ENCODE results near the gene SYT7.

The SYT7 gene

GRCh38 chr11:61581030-61581928, at the start of gene SYT7:
Gene SYT7 (minus strand): TSS chr11:61581076. CDS start chr11:61580820, 256 bp downstream.
- peak within 1 kb of the TSS; percentile 67 for H3K4me3 ChIP-seq (ENCODE audit: insufficient read length, low read depth)
- no peaks in the 10 kb centered on the region for H3K36me3 ChIP-seq (ENCODE audit: insufficient read depth, insufficient read length, low read length)
- no peaks in the 10 kb centered on the region for H3K9me3 ChIP-seq (ENCODE audit: insufficient read depth, low read length)
- peaks cover 53% of the 10 kb centered on the region for H3K27me3 ChIP-seq (ENCODE audit: insufficient read depth, insufficient read length)
- peak within 1 kb of the TSS; percentile 89 for H3K9ac ChIP-seq (ENCODE audit: insufficient read length, low read depth)
- TF ChIP-seq ZNF274 (IDR thresholded peaks at IDR 0.05; ENCODE audit: low read depth, low read length), result no peak
- TF ChIP-seq YY1 (IDR thresholded peaks at IDR 0.05; ENCODE audit: insufficient read depth, insufficient read length), result no peak
- no peak for TF ChIP-seq SUZ12 (IDR thresholded peaks at IDR 0.05; ENCODE audit: extremely low read depth, insufficient read depth, insufficient read length)
- H3K4me1 ChIP-seq (ENCODE audit: insufficient read depth, insufficient read length), result peaks cover 41% of the 10 kb centered on the region
- peak; percentile 98 for DNase-seq (ENCODE audit: low read depth, low spot score)

- H3K36me3 ChIP-seq (ENCODE audit: insufficient read depth, insufficient read length, low read length), result no peaks in the 10 kb centered on the region
- no peaks in the 10 kb centered on the region for H3K27me3 ChIP-seq (ENCODE audit: insufficient read depth, insufficient read length)
- no peak overlapping the region for H3K4me3 ChIP-seq (ENCODE audit: insufficient read length, low read depth)
- no peaks in the 10 kb centered on the region for H3K9me3 ChIP-seq (ENCODE audit: insufficient read depth, low read length)
- peaks cover 20% of the 10 kb centered on the region for H3K4me1 ChIP-seq (ENCODE audit: insufficient read depth, insufficient read length)
- DNase-seq (ENCODE audit: low read depth, low spot score), result no peak
- TF ChIP-seq ZNF274 (IDR thresholded peaks at IDR 0.05; ENCODE audit: low read depth, low read length) (no peak), YY1 (IDR thresholded peaks at IDR 0.05; ENCODE audit: insufficient read depth, insufficient read length) (no peak), SUZ12 (IDR thresholded peaks at IDR 0.05; ENCODE audit: extremely low read depth, insufficient read depth, insufficient read length) (no peak)
- H3K9ac ChIP-seq (ENCODE audit: insufficient read length, low read depth), result no peak overlapping the region
Measured at GRCh38 chr11:61630089-61630488, 49.2 kb upstream of the SYT7 start.

- no peak for DNase-seq (ENCODE audit: low read depth, low spot score)
- Histone ChIP-seq H3K4me3 (ENCODE audit: insufficient read length, low read depth) (no peak overlapping the region), H3K36me3 (ENCODE audit: insufficient read depth, insufficient read length, low read length) (no peaks in the 10 kb centered on the region), H3K4me1 (ENCODE audit: insufficient read depth, insufficient read length) (peaks cover 17% of the 10 kb centered on the region), H3K9me3 (ENCODE audit: insufficient read depth, low read length) (no peaks in the 10 kb centered on the region), H3K27me3 (ENCODE audit: insufficient read depth, insufficient read length) (no peaks in the 10 kb centered on the region), H3K9ac (ENCODE audit: insufficient read length, low read depth) (peak overlapping the region; percentile 18)
- TF ChIP-seq SUZ12 (IDR thresholded peaks at IDR 0.05; ENCODE audit: extremely low read depth, insufficient read depth, insufficient read length) (no peak), ZNF274 (IDR thresholded peaks at IDR 0.05; ENCODE audit: low read depth, low read length) (no peak), YY1 (IDR thresholded peaks at IDR 0.05; ENCODE audit: insufficient read depth, insufficient read length) (no peak)
Measured at GRCh38 chr11:61629082-61629833, 48.4 kb upstream of the SYT7 start.

- H3K9ac ChIP-seq (ENCODE audit: insufficient read length, low read depth), result peak overlapping the region; percentile 18
- H3K4me1 ChIP-seq (ENCODE audit: insufficient read depth, insufficient read length), result peaks cover 17% of the 10 kb centered on the region
- H3K4me3 ChIP-seq (ENCODE audit: insufficient read length, low read depth), result no peak overlapping the region
- no peaks in the 10 kb centered on the region for H3K36me3 ChIP-seq (ENCODE audit: insufficient read depth, insufficient read length, low read length)
- no peaks in the 10 kb centered on the region for H3K9me3 ChIP-seq (ENCODE audit: insufficient read depth, low read length)
- TF ChIP-seq ZNF274 (IDR thresholded peaks at IDR 0.05; ENCODE audit: low read depth, low read length) (no peak), YY1 (IDR thresholded peaks at IDR 0.05; ENCODE audit: insufficient read depth, insufficient read length) (no peak), SUZ12 (IDR thresholded peaks at IDR 0.05; ENCODE audit: extremely low read depth, insufficient read depth, insufficient read length) (no peak)
- H3K27me3 ChIP-seq (ENCODE audit: insufficient read depth, insufficient read length), result no peaks in the 10 kb centered on the region
- no peak for DNase-seq (ENCODE audit: low read depth, low spot score)
Measured at GRCh38 chr11:61628662-61628970, 47.7 kb upstream of the SYT7 start.

GRCh38 chr11:61627850-61628661, 47.2 kb upstream of the SYT7 start:
- no peaks in the 10 kb centered on the region for H3K9me3 ChIP-seq (ENCODE audit: insufficient read depth, low read length)
- H3K9ac ChIP-seq (ENCODE audit: insufficient read length, low read depth), result peak overlapping the region; percentile 22
- H3K36me3 ChIP-seq (ENCODE audit: insufficient read depth, insufficient read length, low read length), result no peaks in the 10 kb centered on the region
- no peaks in the 10 kb centered on the region for H3K27me3 ChIP-seq (ENCODE audit: insufficient read depth, insufficient read length)
- H3K4me3 ChIP-seq (ENCODE audit: insufficient read length, low read depth), result no peak overlapping the region
- TF ChIP-seq ZNF274 (IDR thresholded peaks at IDR 0.05; ENCODE audit: low read depth, low read length) (no peak), SUZ12 (IDR thresholded peaks at IDR 0.05; ENCODE audit: extremely low read depth, insufficient read depth, insufficient read length) (no peak), YY1 (IDR thresholded peaks at IDR 0.05; ENCODE audit: insufficient read depth, insufficient read length) (no peak)
- H3K4me1 ChIP-seq (ENCODE audit: insufficient read depth, insufficient read length), result peaks cover 17% of the 10 kb centered on the region
- peak; percentile 49 for DNase-seq (ENCODE audit: low read depth, low spot score)

- Histone ChIP-seq H3K9me3 (ENCODE audit: insufficient read depth, low read length) (no peaks in the 10 kb centered on the region), H3K36me3 (ENCODE audit: insufficient read depth, insufficient read length, low read length) (no peaks in the 10 kb centered on the region), H3K4me1 (ENCODE audit: insufficient read depth, insufficient read length) (peaks cover 13% of the 10 kb centered on the region), H3K4me3 (ENCODE audit: insufficient read length, low read depth) (no peak overlapping the region), H3K27me3 (ENCODE audit: insufficient read depth, insufficient read length) (no peaks in the 10 kb centered on the region), H3K9ac (ENCODE audit: insufficient read length, low read depth) (no peak overlapping the region)
- DNase-seq (ENCODE audit: low read depth, low spot score), result no peak
- TF ChIP-seq ZNF274 (IDR thresholded peaks at IDR 0.05; ENCODE audit: low read depth, low read length), result no peak
- TF ChIP-seq YY1 (IDR thresholded peaks at IDR 0.05; ENCODE audit: insufficient read depth, insufficient read length), result no peak
- no peak for TF ChIP-seq SUZ12 (IDR thresholded peaks at IDR 0.05; ENCODE audit: extremely low read depth, insufficient read depth, insufficient read length)
Measured at GRCh38 chr11:61626580-61627380, 45.9 kb upstream of the SYT7 start.
